T-helper 1 cell treated with Interleukin-12 subunit alpha and Interleukin-12 subunit beta and Interleukin-4 antibody, amounts not matched to agents 30 ng/mL and 1 ng/mL, for 36 hours (primary cell): ENCODE data around the gene NECTIN2. TPM values are rescaled to one million over a fixed set of nuclear protein-coding genes. Genes with fewer than 3 reads are reported as not detected.
"Not testable (repeated sequence)": the region's sequence is repeated elsewhere in the genome, so short reads cannot be mapped to it uniquely, and the experiment has no call there.

ENCODE experiments used
- intact Hi-C: fragments of 100-400 bp; cut with micrococcal nuclease; formaldehyde crosslinking; loops from one replicate; pipeline ENCODE4 v1.15.1; 2024
- total RNA-seq: library from RNA; stranded (reverse); gene quantifications from 2 replicates; pipeline ENCODE4 v1.2.3, GENCODE V29; 2022

The NECTIN2 gene
- total RNA-seq, 1 donor from 2014 or later: 0.34 TPM

GRCh38 chr19:44903602-44904425 lies 57.7 kb downstream of the NECTIN2 start:
- intact Hi-C loops: loop anchor here (1.0 kb wide), 3 partner anchors 14 to 155 kb away; no protein-coding TSS in a partner anchor

GRCh38 chr19:44904426-44904994 lies 58.4 kb downstream of the NECTIN2 start:
- intact Hi-C loops: no loop called here

GRCh38 chr19:44905437-44906160 lies 59.5 kb downstream of the NECTIN2 start, which contains the start of gene APOE:
APOE (plus strand) TSS chr19:44905796; CDS start chr19:44906625, 829 bp downstream.
- intact Hi-C loops: no loop called here

GRCh38 chr19:44907613-44908012 lies 61.5 kb downstream of the NECTIN2 start:
- intact Hi-C loops: loop anchor here (1.0 kb wide), 1 partner anchor 8 kb away; no protein-coding TSS in a partner anchor

- intact Hi-C loops: no loop called here
These were observed 62.2 kb downstream of the NECTIN2 start for GRCh38 chr19:44908074-44908835.

- intact Hi-C loops: no loop called here
These were observed 62.8 kb downstream of the NECTIN2 start for GRCh38 chr19:44908836-44909261.

- intact Hi-C loops: no loop called here
These were observed 63.7 kb downstream of the NECTIN2 start for GRCh38 chr19:44909775-44910174.

GRCh38 chr19:44911896-44912295 lies 65.8 kb downstream of the NECTIN2 start:
- intact Hi-C loops: not testable (repeated sequence)

GRCh38 chr19:44912854-44913253 lies 66.8 kb downstream of the NECTIN2 start:
- intact Hi-C loops: no loop called here

GRCh38 chr19:44913512-44914432 lies 67.7 kb downstream of the NECTIN2 start:
- intact Hi-C loops: loop anchor here (2.0 kb wide), 1 partner anchor 67 kb away; the partner anchor contains the start of gene NECTIN2

- intact Hi-C loops: loop anchor here (1.0 to 2.0 kb wide), 4 partner anchors 7 to 68 kb away; partner anchors contain the start of gene NECTIN2
These were observed 68.5 kb downstream of the NECTIN2 start, which contains the start of gene APOC1 for GRCh38 chr19:44914433-44915206. APOC1 (plus strand) TSS chr19:44914608; CDS start chr19:44914892, 284 bp downstream.

- intact Hi-C loops: no loop called here
These were observed 78.2 kb downstream of the NECTIN2 start for GRCh38 chr19:44924243-44924725.

- intact Hi-C loops: no loop called here
These were observed 79.2 kb downstream of the NECTIN2 start for GRCh38 chr19:44925114-44925891.

- intact Hi-C loops: not testable (repeated sequence)
These were observed 80.4 kb downstream of the NECTIN2 start for GRCh38 chr19:44926245-44927077.

GRCh38 chr19:44927746-44928145 lies 81.6 kb downstream of the NECTIN2 start:
- intact Hi-C loops: no loop called here

GRCh38 chr19:44930088-44930487 lies 84.0 kb downstream of the NECTIN2 start:
- intact Hi-C loops: no loop called here

- intact Hi-C loops: no loop called here
These were observed 85.4 kb downstream of the NECTIN2 start for GRCh38 chr19:44931541-44931940.
